Activated CD8-positive, alpha-beta memory T cell treated with anti-CD3 and anti-CD28 coated beads, Interleukin-2, amount 10 ng/mL, durations not matched to agents 7 days and 5 days (primary cell): Measurements from ENCODE around the gene CSTF1. TPM values are rescaled to one million over a fixed set of nuclear protein-coding genes. Genes with fewer than 3 reads are reported as not detected.
"Not testable (repeated sequence)": the region's sequence is repeated elsewhere in the genome, so short reads cannot be mapped to it uniquely, and the experiment has no call there.

ENCODE experiments used
- ATAC-seq: fragments of 150-1000 bp; cut with Tn5 transposase; one replicate; pipeline ENCODE4 v1.10.0; 2021; ENCODE audit warnings: moderate library complexity
- CTCF ChIA-PET: fragments of 350-600 bp; sonication (Branson Sonifier 250); formaldehyde crosslinking; loops from one replicate; lab custom pipeline; 2021; ENCODE audit warnings: antibody characterized with exemption; lab: Charles Lee
- DNase-seq: peaks from one replicate; pipeline ENCODE4 v3.0.0-alpha.2; 2020
- H3K27ac Mint-ChIP-seq: one replicate; pipeline ENCODE4 v1.8.0; 2021; ENCODE audit warnings: mild to moderate bottlenecking, mixed read lengths
- H3K27me3 Mint-ChIP-seq: one replicate; pipeline ENCODE4 v1.8.0; 2021; ENCODE audit warnings: mixed read lengths
- H3K36me3 Mint-ChIP-seq: one replicate; pipeline ENCODE4 v1.8.0; 2021; ENCODE audit warnings: mild to moderate bottlenecking, mixed read lengths
- H3K4me1 Mint-ChIP-seq: one replicate; pipeline ENCODE4 v1.8.0; 2021; ENCODE audit warnings: mixed read lengths
- H3K4me3 Mint-ChIP-seq: one replicate; pipeline ENCODE4 v1.8.0; 2021; ENCODE audit warnings: mild to moderate bottlenecking, moderate library complexity, mixed read lengths
- H3K9me3 Mint-ChIP-seq: one replicate; pipeline ENCODE4 v1.8.0; 2022; ENCODE audit warnings: low read depth, mixed read lengths
- total RNA-seq, 2 experiments: library from RNA; stranded (reverse); gene quantifications; one replicate each; pipeline ENCODE4 v1.2.3, GENCODE V29; 2021

Gene CSTF1
- total RNA-seq, 2 experiments from 2014 or later = 60.0 to 82.4 TPM

- H3K27ac Mint-ChIP-seq = no peak overlapping the region
- peaks cover 50% of the 10 kb centered on the region for H3K4me1 Mint-ChIP-seq
- no peak for DNase-seq
- no peaks in the 10 kb centered on the region for H3K27me3 Mint-ChIP-seq
- no peaks in the 10 kb centered on the region for H3K9me3 Mint-ChIP-seq
- no peak overlapping the region for H3K4me3 Mint-ChIP-seq
- ATAC-seq = no peak
- H3K36me3 Mint-ChIP-seq = peaks cover 61% of the 10 kb centered on the region
- CTCF ChIA-PET = interaction anchor here (0.6 to 2.1 kb wide), 2 partner anchors 19 to 101 kb away, joined by 3 to 16 read pairs; partner anchors contain the start of gene CASS4
Measured at GRCh38 chr20:56393653-56394052, 1.2 kb downstream of the CSTF1 start.

DNA sequence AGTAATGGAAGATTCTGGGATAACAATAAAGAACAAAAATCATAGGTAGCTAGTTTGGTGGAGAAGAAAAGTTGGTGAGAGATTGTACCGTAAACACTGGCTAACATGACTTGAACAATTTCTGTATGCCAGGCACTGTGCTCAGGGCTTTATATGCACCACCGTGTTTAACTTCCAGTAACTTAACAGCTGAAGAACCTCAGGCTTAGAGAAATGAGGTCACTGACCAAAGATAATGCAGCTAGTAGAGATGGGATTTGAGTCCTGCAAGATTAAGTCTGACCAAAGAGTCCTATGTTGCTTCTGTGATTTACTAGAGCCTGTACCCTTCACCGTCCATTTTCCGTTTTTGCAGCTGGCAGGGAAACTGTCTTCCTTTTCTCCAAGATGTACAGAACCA lies 2.7 kb downstream of the CSTF1 start:
- Mint-ChIP-seq H3K4me3 (no peak overlapping the region), H3K36me3 (peaks cover 59% of the 10 kb centered on the region), H3K9me3 (no peaks in the 10 kb centered on the region), H3K27ac (peak overlapping the region; percentile 1), H3K4me1 (peaks cover 46% of the 10 kb centered on the region), H3K27me3 (no peaks in the 10 kb centered on the region)
- no peak for DNase-seq
- no peak for ATAC-seq
- CTCF ChIA-PET = interaction anchor here (0.8 to 1.3 kb wide), 3 partner anchors 20 to 120 kb away, joined by 3 to 4 read pairs (median 3); no protein-coding TSS in a partner anchor

DNA sequence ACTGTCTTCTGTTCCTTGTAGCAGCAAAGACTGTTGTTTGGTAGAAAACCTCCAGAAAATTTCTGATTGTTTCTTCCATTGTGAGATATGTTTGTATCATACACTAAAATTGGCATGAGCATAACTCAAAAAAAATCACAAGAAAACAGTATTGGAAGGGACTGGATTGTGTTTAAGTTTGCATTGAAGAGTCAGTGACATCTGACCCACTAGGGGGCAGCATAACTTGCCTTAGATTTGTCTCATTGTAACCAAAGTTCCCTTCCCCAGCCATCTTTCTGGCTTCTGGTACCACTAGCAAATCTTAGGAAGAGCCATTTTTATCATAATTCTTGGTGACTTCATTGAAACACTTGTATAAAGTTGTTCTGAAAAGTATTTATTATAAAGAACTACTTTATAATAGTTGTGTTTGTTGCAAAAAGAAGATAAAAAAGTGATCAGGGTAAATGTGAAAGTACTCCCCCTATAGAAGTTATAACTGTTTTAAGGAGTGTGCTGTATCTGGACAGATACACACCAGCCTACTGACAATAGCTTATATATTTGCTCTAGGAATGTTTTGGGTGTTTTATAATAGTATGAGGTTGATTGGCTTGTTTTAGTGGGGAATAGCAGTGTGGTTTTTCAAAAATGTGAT lies 7.7 kb downstream of the CSTF1 start:
- H3K27me3 Mint-ChIP-seq = no peaks in the 10 kb centered on the region
- H3K27ac Mint-ChIP-seq = no peak overlapping the region
- ATAC-seq (peak; percentile 87), DNase-seq (peak; percentile 73)
- peaks cover 73% of the 10 kb centered on the region for H3K36me3 Mint-ChIP-seq
- CTCF ChIA-PET = interaction anchor here (0.6 to 1.5 kb wide), 5 partner anchors 12 to 106 kb away, joined by 3 to 7 read pairs (median 3); partner anchors contain the start of gene CASS4
- H3K4me1 Mint-ChIP-seq = peaks cover 30% of the 10 kb centered on the region
- no peak overlapping the region for H3K4me3 Mint-ChIP-seq
- H3K9me3 Mint-ChIP-seq = no peaks in the 10 kb centered on the region

GRCh38 chr20:56403465-56403864 lies 11.0 kb downstream of the CSTF1 start:
- DNase-seq = no peak
- CTCF ChIA-PET = no interaction called here

DNA sequence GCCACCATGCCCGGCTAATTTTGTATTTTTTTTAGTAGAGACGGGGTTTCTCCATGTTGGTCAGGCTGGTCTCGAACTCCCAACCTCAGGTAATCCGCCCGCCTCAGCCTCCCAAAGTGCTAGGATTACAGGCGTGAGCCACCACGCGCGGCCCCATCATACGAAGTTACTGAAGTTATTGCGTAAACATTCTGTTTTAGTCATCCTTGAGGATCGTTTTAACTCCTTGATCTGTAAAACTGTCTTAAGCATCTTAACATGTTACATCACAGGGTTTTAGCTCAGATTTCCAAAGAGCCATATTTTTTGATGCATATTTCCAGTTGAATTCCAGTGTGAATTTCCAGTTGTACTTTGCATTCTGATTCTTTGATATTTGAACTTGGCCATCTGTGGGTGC lies 12.9 kb downstream of the CSTF1 start:
- H3K27ac Mint-ChIP-seq, H3K9me3 Mint-ChIP-seq, H3K4me3 Mint-ChIP-seq, CTCF ChIA-PET, H3K27me3 Mint-ChIP-seq, ATAC-seq, DNase-seq: not testable (repeated sequence)
- H3K36me3 Mint-ChIP-seq = peaks cover 72% of the 10 kb centered on the region
- H3K4me1 Mint-ChIP-seq = peaks cover 23% of the 10 kb centered on the region

More at GRCh38 chr20:56403465-56403864, 11.0 kb downstream of the CSTF1 start:
- H3K27ac Mint-ChIP-seq = no peak overlapping the region
- H3K4me1 Mint-ChIP-seq = peaks cover 30% of the 10 kb centered on the region
- no peak overlapping the region for H3K4me3 Mint-ChIP-seq
- no peaks in the 10 kb centered on the region for H3K9me3 Mint-ChIP-seq
- no peak for ATAC-seq
- H3K27me3 Mint-ChIP-seq = no peaks in the 10 kb centered on the region
- peaks cover 72% of the 10 kb centered on the region for H3K36me3 Mint-ChIP-seq

DNA sequence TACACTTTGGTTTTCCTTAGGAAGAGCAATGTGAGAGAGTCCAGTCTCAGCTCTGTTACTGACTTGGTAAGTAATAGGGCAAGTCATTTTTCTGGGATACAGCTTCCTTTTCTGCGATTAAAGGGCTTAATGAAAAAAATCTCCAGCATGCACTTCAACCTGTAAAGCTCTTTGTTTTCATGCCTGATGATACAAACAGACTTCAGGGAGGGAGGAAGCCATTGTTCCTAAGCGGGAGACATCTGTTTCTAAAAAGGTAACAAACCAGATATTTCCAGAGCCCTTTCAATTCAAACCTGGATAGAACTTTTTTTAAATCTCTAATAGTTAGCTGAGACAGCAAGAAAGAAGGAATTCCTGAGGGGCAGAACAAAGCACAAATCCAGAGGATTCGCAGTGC lies 14.5 kb downstream of the CSTF1 start:
- Mint-ChIP-seq H3K4me3 (no peak overlapping the region), H3K4me1 (peaks cover 27% of the 10 kb centered on the region), H3K27ac (no peak overlapping the region), H3K36me3 (peaks cover 70% of the 10 kb centered on the region), H3K27me3 (no peaks in the 10 kb centered on the region), H3K9me3 (no peaks in the 10 kb centered on the region)
- CTCF ChIA-PET = interaction anchor here (0.9 kb wide), 1 partner anchor 8 kb away, joined by 3 read pairs; no protein-coding TSS in a partner anchor
- DNase-seq (no peak), ATAC-seq (no peak)

GRCh38 chr20:56409521-56409920 lies 17.1 kb downstream of the CSTF1 start:
- no peak overlapping the region for H3K27ac Mint-ChIP-seq
- H3K4me1 Mint-ChIP-seq = peaks cover 47% of the 10 kb centered on the region
- H3K4me3 Mint-ChIP-seq = no peak overlapping the region
- no peaks in the 10 kb centered on the region for H3K9me3 Mint-ChIP-seq
- H3K36me3 Mint-ChIP-seq = peaks cover 72% of the 10 kb centered on the region
- CTCF ChIA-PET = interaction anchor here (1.5 to 3.0 kb wide), 3 partner anchors 49 to 106 kb away, joined by 4 to 7 read pairs (median 4); no protein-coding TSS in a partner anchor
- H3K27me3 Mint-ChIP-seq = no peaks in the 10 kb centered on the region
- ATAC-seq = no peak
- no peak for DNase-seq

DNA sequence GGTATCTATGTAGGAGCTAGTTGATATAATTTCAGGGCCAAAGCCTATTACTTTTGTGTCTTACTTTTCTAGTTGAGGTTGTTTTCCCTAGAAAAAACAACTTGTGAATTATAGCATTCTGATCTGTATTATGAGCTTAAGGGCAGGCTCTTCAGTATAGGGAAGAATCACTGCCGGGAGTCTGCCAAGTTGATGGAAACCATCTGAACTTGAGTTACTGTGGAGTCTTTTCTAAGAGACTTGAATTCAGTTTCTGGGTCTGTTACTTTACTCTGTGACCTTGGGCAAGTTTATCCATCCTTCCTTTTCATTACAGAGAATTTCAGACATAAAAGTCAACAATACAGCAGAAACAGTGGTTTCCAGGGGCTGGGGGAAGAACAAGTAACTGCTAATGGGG lies 17.5 kb downstream of the CSTF1 start:
- Mint-ChIP-seq H3K36me3 (peaks cover 71% of the 10 kb centered on the region), H3K27ac (no peak overlapping the region)

GRCh38 chr20:56411287-56411686 lies 18.8 kb downstream of the CSTF1 start:
- not testable (repeated sequence) for H3K27me3 Mint-ChIP-seq, H3K9me3 Mint-ChIP-seq, DNase-seq, ATAC-seq
- Mint-ChIP-seq H3K4me3 (peak overlapping the region; percentile 81), H3K4me1 (peaks cover 49% of the 10 kb centered on the region), H3K36me3 (peaks cover 60% of the 10 kb centered on the region), H3K27ac (peak overlapping the region; percentile 95)
- CTCF ChIA-PET = interaction anchor here (0.9 to 3.0 kb wide), 10 partner anchors 11 to 139 kb away, joined by 3 to 18 read pairs (median 4); partner anchors contain the start of genes AURKA, CSTF1 and RTF2

More for the DNA sequence above, 17.5 kb downstream of the CSTF1 start:
- Mint-ChIP-seq H3K4me1 (peaks cover 50% of the 10 kb centered on the region), H3K27me3 (no peaks in the 10 kb centered on the region), H3K4me3 (no peak overlapping the region), H3K9me3 (no peaks in the 10 kb centered on the region)
- CTCF ChIA-PET = interaction anchor here (1.5 to 3.0 kb wide), 3 partner anchors 49 to 106 kb away, joined by 4 to 7 read pairs (median 4); no protein-coding TSS in a partner anchor
- no peak for ATAC-seq
- no peak for DNase-seq

DNA sequence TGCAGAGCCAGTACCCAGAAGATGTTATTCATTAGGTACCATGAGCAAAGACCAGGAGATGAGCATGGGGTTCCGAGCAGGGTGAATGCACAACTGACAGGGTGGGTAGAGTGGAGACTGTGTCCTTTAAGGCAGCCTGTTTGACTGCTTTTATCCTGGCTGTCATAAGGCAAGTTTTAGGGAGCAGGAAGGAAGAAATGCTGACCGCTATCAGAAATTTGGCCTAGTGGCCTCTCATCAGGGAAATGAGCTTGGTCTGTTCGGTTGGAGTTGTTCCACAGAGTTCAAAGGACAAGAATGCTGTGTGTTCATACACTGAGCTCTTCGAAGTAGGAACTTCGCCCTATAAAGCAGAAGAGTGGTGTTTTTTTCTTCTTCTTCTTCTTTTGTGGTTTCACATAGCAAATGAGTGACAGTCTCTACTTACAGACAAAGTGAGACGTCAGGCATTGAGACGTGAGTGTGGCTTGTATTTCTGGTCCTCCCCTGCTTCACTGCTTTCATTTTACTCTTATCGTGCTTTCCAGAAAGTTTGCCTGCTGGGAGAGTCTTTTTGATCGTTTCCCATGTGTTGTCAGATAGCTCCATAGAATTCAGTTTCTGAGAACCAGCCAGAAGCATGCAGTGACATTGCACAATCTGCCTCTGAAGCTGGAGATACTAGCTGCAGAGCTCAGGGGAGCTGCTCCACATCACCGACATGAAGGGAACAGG lies 19.5 kb downstream of the CSTF1 start, which contains the start of gene CASS4:
TSS of gene CASS4 (plus strand) at position 502 of the 714 bp plus-strand sequence. CDS start at position 701, 199 bp downstream.
- H3K4me3 Mint-ChIP-seq = peak within 1 kb of the TSS; percentile 81
- peaks cover 57% of the 10 kb centered on the region for H3K36me3 Mint-ChIP-seq
- ATAC-seq (peak; percentile 68), DNase-seq (peak; percentile 65)
- no peaks in the 10 kb centered on the region for H3K9me3 Mint-ChIP-seq
- H3K27me3 Mint-ChIP-seq = no peaks in the 10 kb centered on the region
- CTCF ChIA-PET = interaction anchor here (0.9 to 3.0 kb wide), 10 partner anchors 11 to 139 kb away, joined by 3 to 18 read pairs (median 6); partner anchors contain the start of genes AURKA, CSTF1 and RTF2
- peak within 1 kb of the TSS; percentile 95 for H3K27ac Mint-ChIP-seq
- H3K4me1 Mint-ChIP-seq = peaks cover 55% of the 10 kb centered on the region

DNA sequence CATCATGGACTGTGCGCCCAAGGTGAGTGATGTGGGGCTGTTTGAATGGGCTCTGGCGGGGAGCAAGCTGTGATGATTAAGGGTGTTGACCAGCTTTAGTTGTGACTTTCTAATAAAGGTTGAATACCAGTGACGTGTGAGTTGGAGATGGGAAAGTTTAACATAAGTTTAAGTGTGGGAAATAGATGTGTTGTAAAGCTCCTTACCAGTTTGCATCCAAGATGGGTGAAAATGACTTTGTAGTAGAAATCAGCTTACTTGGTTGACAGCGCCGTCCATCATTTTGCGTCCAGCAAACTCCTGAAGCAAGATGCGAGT lies 20.0 kb downstream of the CSTF1 start:
- peaks cover 57% of the 10 kb centered on the region for H3K36me3 Mint-ChIP-seq
- H3K27ac Mint-ChIP-seq = peak overlapping the region; percentile 95
- no peaks in the 10 kb centered on the region for H3K9me3 Mint-ChIP-seq
- ATAC-seq (no peak), DNase-seq (no peak)
- H3K27me3 Mint-ChIP-seq = no peaks in the 10 kb centered on the region
- CTCF ChIA-PET = interaction anchor here (0.9 to 3.0 kb wide), 12 partner anchors 11 to 138 kb away, joined by 3 to 18 read pairs (median 4); partner anchors contain the start of genes AURKA, CSTF1 and RTF2
- peaks cover 60% of the 10 kb centered on the region for H3K4me1 Mint-ChIP-seq
- H3K4me3 Mint-ChIP-seq = peak overlapping the region; percentile 81

- Mint-ChIP-seq H3K27ac (peak overlapping the region; percentile 95), H3K36me3 (peaks cover 58% of the 10 kb centered on the region), H3K9me3 (no peaks in the 10 kb centered on the region), H3K27me3 (no peaks in the 10 kb centered on the region), H3K4me3 (peak overlapping the region; percentile 81), H3K4me1 (peaks cover 64% of the 10 kb centered on the region)
- CTCF ChIA-PET = interaction anchor here (0.6 to 2.9 kb wide), 9 partner anchors 10 to 1068 kb away, joined by 3 to 18 read pairs (median 4); partner anchors contain the start of genes AURKA and CSTF1
- no peak for DNase-seq
- ATAC-seq = no peak
Measured at GRCh38 chr20:56412949-56413348, 20.5 kb downstream of the CSTF1 start.
